ENCODE data around the gene MAST4.

DNA sequence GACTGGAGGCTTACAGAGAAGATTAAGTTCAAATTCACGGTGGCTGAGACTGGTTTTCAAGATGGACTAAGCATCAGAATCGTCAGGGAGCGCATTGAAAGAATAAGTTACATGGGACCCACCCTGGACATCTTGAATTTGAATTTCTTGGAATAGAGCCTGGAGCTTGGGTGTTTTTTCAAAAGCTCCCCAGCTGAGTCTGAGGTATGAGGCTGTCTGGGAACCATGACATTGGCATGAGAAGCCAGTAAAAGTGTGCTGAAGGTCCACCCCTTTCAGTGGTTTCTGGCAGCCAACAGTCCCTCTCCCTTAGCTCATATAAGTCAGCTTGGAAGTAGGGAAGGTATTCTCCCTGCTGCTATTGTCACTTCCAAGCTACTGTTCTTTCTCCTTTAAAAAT is 97.8 kb downstream of the MAST4 start:
- no peak for TF ChIP-seq TAF1 (IDR thresholded peaks at IDR 0.05; ENCODE audit: low read depth, low read length)
- TF ChIP-seq POLR2A (IDR thresholded peaks at IDR 0.05; ENCODE audit: low read depth, low read length), result no peak
- TF ChIP-seq POLR2AphosphoS5 (IDR thresholded peaks at IDR 0.05; ENCODE audit: low read depth, low read length), result no peak

Data from GM12891 (cell line).